GM18498 (cell line): ENCODE data around the gene HMGXB3.

Experiments
- ATAC-seq: cut with Tn5 transposase; IDR thresholded peaks from one replicate; pipeline ENCODE4 v1.9.1; 2021; ENCODE audit warnings: mild to moderate bottlenecking, moderate library complexity; ENCODE audit not compliant: unreplicated experiment

The HMGXB3 gene

DNA sequence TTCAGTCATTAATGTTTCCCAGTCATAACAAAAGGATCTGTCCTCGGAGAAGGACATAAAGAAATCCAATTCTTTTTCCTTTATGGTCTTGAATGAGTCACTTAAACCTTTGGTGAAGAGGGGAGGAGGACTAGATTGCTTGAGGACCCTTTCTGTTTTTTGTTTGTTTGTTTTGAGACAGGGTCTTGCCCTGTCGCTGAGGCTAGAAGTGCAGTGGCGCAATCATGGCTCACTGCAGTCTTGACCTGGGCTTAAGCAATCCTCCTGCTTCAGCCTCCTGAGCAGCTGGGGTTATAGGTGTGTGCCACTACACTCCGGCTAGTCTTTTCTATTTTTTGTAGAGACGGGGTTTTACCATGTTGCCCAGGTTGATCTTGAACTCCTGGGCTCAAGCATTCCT lies 12.4 kb upstream of the HMGXB3 start:
- no peak for ATAC-seq

DNA sequence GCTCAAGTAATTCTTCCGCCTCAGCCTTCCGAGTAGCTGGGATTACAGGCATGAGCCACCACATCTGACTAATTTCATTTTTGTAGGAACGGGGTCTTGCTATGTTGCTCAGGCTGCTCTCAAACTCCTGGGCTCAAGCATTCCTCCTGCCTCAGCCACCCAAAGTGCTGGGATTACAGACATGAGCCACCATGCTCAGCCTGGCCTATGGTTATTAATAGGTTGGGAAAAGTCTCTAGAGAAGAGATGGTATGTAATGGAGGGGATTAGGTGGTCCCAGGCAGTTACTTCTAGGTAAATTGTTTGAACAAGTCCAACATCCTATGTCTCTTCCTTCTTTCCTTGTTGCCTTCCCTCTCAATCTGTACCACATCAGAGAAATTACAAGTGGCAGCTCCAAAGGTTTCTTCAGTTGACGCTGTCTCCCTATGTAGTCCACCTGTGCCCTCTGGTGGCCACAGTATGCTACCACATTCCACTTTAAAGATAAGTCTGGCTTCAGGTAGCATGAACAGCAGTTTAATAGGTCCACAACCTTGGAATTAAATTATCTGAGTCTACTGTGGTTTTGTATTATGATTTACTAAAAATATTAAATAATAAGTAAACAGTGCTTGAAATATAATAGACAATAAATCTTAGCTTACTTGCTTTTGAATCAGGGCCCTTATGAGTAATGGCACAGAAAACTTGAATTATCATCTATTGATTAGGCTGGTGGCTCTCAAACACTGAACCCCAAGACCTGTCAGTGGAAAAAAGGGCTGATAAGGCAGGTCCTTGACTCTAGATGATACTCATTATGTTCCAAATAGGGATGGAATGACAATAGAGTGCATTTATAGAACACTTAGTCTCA lies 9.8 kb upstream of the HMGXB3 start:
- peak; percentile 85 for ATAC-seq

- no peak for ATAC-seq
Measured at GRCh38 chr5:149993471-149993870, 7.1 kb upstream of the HMGXB3 start.

DNA sequence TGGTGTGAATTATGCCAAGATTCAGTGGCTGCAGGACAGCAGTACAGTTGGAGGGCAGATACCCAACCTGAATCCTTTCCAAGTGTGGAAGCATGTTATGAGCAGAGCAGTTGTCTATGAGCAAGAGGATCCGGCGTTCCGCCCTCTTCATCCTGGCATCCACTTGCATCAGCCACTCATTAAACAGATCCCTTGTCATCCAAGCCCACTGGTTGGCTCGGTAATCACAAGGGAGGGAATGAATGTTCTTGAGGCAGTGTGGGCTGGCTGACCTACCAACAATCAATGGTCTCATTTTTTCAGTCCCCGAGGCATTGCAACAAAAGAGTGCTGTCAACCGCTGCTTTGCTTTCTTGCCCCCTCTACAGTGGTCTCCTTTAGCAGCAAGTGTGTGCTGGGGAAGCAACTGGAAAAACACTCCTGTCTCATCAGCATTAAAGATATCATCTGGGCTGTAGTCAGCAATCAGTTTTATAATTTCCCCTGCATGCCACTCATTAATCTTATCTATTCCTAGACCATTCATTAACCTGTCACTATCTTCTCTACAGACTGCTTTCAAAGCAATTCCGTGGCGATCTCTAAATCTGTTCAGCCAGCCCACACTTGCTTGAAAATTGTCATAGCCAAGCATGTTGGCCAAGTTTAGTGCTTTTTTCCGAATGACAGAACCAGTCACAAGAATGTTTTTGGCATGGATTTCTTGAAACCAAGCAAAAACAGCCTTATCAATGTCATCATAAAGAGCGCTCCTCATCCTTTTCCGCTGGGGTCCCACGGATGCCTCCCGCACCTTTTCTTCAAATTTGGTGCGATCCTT lies 4.9 kb upstream of the HMGXB3 start:
- ATAC-seq: no peak

DNA sequence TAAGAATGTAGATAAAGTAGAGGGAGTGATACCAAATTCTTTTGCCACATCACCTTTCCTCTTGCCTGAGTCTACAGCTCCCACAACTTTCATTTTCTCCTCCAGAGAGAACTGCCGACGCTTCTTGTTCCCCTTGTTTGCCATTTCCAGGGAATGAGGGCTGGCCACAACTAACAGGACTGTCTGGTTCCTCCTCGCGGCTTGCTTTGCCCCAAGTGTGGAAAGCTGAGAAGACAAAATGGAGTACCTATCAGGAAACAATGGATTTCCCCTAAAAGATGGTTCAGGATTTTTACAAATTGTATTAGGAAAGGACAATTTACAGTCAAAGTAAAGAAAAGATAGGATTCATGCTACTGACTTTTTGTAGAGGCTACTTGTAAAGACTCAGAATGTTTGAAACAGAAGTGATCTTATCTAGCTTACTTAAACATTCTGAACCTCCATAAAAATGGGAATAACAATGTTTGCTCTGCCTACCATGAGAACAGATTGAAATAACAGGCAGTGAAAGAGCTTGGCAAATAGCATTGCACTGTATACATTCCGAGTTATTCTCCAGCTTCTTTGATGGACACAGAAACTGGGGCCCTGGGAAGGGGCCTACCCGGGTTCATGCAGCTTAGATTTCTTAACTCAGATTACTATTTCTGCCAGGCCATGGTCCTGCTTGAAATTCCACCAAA lies 4.2 kb upstream of the HMGXB3 start:
- ATAC-seq: no peak

- no peak for ATAC-seq
Measured at GRCh38 chr5:149998281-149998680, 2.3 kb upstream of the HMGXB3 start.

- no peak for ATAC-seq
Measured at GRCh38 chr5:149999359-149999758, 1.2 kb upstream of the HMGXB3 start.

- no peak for ATAC-seq
Measured at GRCh38 chr5:149999866-150000255, 678 bp upstream of the HMGXB3 start.

- peak; percentile 21 for ATAC-seq
Measured at GRCh38 chr5:150000990-150001659, 586 bp downstream of the HMGXB3 start.

DNA sequence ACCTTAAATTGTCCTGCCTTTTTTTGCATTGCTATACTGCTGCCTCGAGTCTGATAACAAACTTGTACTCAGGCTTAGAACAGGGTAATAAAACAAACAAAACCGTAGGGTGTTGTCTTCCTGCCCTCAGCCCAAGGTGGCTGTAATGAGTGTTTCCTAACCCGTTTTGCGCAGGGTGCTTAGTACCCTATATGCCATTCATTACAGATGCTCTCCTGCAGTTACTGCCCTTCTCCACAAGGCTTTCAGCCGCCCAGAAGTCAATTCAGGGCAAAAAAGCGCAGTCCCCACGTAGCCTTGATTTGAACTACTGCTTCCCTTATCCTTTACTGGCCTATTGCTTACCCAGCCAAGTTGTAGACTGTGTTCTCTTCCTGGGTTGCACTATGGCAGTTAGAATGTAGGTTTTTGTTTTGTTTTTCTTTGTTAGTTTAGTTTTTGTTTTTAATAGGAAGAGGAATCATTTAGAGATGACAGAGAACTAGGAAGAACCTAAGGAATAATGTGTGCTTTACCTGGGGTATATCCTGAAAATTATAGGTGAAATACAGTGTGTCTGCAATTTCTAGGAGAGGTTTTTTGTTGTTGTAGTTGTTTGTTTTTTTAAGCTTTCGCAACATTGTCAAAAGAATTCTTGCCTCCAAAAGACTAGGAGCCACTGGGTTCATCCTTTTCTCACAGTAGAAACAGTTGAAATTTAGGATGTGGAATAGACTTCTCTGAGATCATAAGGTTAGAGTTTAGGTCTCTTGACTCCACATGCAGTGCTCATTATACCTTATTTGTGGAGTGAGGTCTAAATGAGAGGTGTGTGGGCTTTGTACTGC lies 1.3 kb downstream of the HMGXB3 start:
- peak; percentile 53 for ATAC-seq

DNA sequence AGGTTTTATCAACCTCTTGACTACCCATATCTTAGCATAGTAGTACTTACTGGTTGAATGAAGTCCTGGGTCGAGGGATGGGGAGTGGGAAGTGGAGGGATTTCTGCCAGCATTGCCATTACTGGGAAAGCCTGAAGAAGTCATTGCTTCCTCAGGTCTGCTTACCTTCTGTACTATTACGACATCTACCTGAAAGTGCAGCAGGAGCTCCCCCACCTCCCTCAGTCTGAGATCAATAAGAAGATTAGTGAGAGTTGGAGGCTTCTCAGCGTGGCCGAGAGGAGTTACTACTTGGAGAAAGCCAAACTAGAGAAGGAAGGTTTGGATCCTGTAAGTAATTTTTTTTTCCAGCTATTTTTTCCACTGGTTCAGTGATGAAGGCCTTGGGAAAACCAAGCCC lies 5.8 kb downstream of the HMGXB3 start:
- no peak for ATAC-seq

GRCh38 chr5:150007050-150007449 lies 6.5 kb downstream of the HMGXB3 start:
- no peak for ATAC-seq

DNA sequence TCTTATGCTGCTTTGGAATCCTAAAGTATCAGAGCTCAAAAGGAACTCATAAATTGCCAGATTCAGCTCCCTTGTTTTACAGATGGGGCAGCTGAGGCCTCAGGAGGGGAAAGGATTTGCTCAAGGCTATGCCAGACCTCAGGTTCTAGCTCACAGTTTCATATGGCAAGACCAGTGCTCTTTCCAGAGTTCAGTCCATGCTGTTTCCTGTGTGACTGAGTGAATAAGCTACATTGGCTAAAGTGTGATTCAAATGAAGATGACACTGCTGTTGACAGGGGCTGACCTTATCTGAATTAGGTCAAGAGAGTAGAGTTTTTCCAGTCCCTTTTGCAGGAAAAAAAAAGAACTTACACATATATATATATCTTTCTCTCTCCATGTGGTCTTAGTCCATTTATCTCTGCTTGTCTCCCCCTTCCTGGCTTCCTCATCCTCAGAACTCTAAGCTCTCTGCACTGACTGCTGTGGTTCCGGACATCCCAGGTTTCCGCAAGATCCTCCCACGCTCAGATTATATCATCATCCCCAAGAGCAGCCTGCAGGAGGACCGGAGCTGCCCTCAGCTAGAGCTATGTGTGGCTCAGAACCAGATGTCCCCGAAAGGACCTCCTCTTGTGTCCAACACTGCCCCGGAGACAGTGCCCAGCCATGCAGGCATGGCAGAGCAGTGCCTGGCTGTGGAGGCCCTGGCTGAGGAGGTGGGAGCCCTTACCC lies 9.3 kb downstream of the HMGXB3 start:
- ATAC-seq: no peak

DNA sequence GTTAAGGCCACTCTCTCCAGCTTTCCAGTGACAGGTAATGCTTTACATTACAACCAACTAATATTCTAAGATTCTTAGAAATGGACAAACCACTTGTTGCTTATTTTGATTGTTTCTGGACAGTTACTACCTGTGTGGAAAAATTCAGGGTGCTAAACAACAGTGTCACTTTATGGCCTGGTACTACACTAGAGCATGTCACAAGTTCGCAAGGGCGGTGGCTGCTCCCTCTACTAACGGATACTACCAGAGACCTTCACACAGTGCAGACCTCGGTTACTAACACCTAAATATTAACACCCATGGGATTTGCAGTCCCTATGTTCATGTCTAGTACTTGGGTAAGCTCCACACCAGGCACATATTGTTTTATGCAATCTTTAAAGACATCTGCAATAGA lies 13.4 kb downstream of the HMGXB3 start:
- no peak for ATAC-seq

- no peak for ATAC-seq
Measured at GRCh38 chr5:150014456-150014855, 13.9 kb downstream of the HMGXB3 start.

DNA sequence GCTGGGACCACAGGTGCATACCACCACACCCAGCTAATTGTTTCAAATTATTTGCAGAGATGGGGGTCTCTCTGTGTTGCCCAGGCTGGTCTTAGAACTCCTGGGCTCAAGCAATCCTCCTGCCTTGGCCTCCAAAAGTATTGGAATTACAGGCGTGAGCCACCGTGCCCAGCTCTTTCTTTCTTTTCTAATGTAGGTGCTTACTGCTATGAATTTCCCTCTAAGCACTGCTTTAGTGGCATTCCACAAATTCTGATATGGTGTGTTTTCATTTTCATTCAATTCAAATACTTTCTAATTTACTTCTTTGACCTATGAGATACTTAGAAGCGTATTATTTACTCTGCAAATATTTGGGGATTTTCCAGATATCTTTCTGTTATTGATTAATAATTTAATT lies 14.9 kb downstream of the HMGXB3 start:
- no peak for ATAC-seq

DNA sequence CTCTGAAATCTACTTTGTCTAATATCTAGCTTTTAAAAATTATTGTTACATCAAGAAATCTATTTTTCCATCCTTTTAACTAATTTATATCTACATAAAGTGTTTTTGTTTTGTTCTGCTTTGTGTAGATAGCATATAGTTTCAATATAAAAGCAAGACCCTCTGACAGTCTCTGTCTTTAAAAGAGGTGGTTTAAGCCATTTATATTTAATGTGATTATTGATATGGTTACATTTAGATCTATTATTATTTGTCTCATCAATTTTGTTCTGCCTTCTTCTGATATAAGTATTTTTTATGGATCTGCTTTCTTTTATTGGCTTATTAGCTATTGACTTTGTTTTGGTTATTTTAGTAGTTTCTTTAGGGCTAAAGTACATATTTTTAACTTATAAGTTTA lies 16.0 kb downstream of the HMGXB3 start:
- no peak for ATAC-seq

GRCh38 chr5:150017226-150018005 lies 16.9 kb downstream of the HMGXB3 start:
- no peak for ATAC-seq

DNA sequence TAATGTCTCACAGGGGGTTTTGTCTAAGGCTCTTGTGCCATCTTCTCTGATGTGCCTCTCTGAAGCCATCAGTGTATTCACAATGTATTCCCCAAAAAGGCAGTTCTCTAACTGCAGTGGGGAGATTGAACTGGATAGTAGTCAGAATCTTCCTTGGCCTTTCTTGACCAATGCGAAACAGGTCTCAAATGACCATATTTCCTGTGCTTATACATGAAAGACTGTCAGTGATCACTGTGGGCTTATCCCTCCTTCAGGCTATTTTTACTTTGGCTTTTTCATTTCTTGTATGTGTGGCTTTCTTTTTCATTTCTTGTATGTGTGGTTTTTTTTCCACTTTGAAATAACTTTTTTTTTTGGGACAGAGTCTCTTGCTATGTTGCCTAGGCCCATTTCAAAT lies 19.7 kb downstream of the HMGXB3 start:
- peak; percentile 54 for ATAC-seq
